Cardiac muscle cell (in vitro differentiated cells and primary cell): Measurements from ENCODE around the gene KLHL1. TPM values are rescaled to one million over a fixed set of nuclear protein-coding genes. Genes with fewer than 3 reads are reported as not detected.

Experiments used
- DNase-seq, 2 donors: peaks; one replicate each; pipeline versions ENCODE4 v3.0.0 to v3.0.0-alpha.2; 2010 to 2017; ENCODE audit warnings: low read depth in 1 of 2, low spot score in 1 of 2
- H3K27ac ChIP-seq: fragments of 200-600 bp; sonication (generic); 2 replicates; pipeline ENCODE4 v1.5.1; 2016
- H3K27me3 ChIP-seq: fragments of 200-600 bp; sonication (generic); 2 replicates; pipeline ENCODE4 v1.6.0; 2016; ENCODE audit warnings: control low read depth
- H3K36me3 ChIP-seq: fragments of 200-600 bp; sonication (generic); 2 replicates; pipeline ENCODE4 v1.5.1; 2016; ENCODE audit warnings: control low read depth
- H3K4me1 ChIP-seq: fragments of 200-600 bp; sonication (generic); 2 replicates; pipeline ENCODE4 v1.8.1; 2017; ENCODE audit warnings: low read depth, mild to moderate bottlenecking, mixed run types
- H3K4me3 ChIP-seq: fragments of 200-600 bp; sonication (generic); 2 replicates; pipeline ENCODE4 v1.5.1; 2016; ENCODE audit warnings: mild to moderate bottlenecking
- H3K9me3 ChIP-seq: fragments of 200-600 bp; sonication (generic); 2 replicates; pipeline ENCODE4 v1.5.1; 2017; ENCODE audit warnings: low read depth, mild to moderate bottlenecking, control low read depth
- polyA plus RNA-seq: library from polyadenylated mRNA; unstranded; fragments of >200 nt; fragmentation: Nextera tagmentation; extraction: Ambion mirVana; gene quantifications from 2 replicates; pipeline ENCODE4 v1.2.1, GENCODE V29; 2016
- total RNA-seq: library from RNA; depleted of rRNA; stranded (reverse); fragments of >200 nt; gene quantifications from 2 replicates; pipeline ENCODE4 v1.2.3, GENCODE V29; 2016
- TF ChIP-seq, protein P1 (sequence below): IDR thresholded peaks from 2 replicates; pipeline ENCODE4 v1.5.1; 2012; ENCODE audit warnings: low read depth, mild to moderate bottlenecking, low read length

The KLHL1 gene
- total and polyA plus RNA-seq, 2 experiments from 2014 or later: not detected

DNA sequence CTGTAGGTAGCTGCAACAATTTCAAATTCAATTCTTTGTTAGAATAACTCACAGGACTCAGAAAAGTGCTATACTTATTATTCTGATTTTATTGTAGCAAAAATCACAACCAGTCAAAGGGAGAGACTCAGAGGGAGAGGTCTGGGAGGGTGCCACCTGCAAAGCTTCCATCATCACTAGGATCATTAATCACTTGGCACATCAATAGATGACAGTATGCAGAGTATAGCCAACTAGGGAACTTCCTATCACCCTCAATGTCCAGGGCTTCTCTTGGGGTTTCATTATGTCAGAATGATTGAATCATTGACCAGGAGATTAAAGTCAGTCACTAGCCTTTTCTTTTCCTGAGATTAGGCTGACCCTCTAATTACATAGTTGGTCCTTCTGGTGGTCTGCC, 432.0 kb downstream of the KLHL1 start:
- H3K36me3 ChIP-seq: no peaks in the 10 kb centered on the region
- no peak overlapping the region for H3K27ac ChIP-seq
- H3K4me1 ChIP-seq: peaks cover 5% of the 10 kb centered on the region
- H3K4me3 ChIP-seq: no peak overlapping the region
- no peaks in the 10 kb centered on the region for H3K27me3 ChIP-seq
- H3K9me3 ChIP-seq: no peaks in the 10 kb centered on the region
- TF ChIP-seq, protein P1, sequence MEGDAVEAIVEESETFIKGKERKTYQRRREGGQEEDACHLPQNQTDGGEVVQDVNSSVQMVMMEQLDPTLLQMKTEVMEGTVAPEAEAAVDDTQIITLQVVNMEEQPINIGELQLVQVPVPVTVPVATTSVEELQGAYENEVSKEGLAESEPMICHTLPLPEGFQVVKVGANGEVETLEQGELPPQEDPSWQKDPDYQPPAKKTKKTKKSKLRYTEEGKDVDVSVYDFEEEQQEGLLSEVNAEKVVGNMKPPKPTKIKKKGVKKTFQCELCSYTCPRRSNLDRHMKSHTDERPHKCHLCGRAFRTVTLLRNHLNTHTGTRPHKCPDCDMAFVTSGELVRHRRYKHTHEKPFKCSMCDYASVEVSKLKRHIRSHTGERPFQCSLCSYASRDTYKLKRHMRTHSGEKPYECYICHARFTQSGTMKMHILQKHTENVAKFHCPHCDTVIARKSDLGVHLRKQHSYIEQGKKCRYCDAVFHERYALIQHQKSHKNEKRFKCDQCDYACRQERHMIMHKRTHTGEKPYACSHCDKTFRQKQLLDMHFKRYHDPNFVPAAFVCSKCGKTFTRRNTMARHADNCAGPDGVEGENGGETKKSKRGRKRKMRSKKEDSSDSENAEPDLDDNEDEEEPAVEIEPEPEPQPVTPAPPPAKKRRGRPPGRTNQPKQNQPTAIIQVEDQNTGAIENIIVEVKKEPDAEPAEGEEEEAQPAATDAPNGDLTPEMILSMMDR: no peak
- no peak for DNase-seq

DNA sequence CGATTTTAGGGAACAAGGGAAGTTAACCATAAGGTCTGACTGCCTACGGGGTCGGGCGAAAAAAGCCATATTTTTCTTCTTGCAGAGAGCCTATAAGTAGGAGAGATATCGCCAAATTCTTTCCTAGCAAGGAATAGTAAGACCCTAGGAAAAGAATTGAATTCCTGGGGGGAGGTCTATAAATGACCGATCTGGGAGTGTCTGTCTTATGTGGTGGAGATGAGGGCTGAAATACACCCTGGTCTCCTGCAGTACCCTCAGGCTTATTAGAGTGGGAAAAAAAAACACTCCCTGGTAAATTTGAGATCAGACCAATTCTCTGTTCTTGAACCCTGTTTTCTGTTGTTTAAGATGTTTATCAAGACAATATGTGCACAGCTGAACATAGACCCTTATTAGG, 448.1 kb downstream of the KLHL1 start:
- H3K4me1 ChIP-seq: no peaks in the 10 kb centered on the region
- H3K9me3 ChIP-seq: peaks cover 3% of the 10 kb centered on the region
- no peaks in the 10 kb centered on the region for H3K36me3 ChIP-seq
- H3K27me3 ChIP-seq: no peaks in the 10 kb centered on the region
- H3K4me3 ChIP-seq: no peak overlapping the region
- no peak for DNase-seq
- TF ChIP-seq, protein P1: no peak
- no peak overlapping the region for H3K27ac ChIP-seq

DNA sequence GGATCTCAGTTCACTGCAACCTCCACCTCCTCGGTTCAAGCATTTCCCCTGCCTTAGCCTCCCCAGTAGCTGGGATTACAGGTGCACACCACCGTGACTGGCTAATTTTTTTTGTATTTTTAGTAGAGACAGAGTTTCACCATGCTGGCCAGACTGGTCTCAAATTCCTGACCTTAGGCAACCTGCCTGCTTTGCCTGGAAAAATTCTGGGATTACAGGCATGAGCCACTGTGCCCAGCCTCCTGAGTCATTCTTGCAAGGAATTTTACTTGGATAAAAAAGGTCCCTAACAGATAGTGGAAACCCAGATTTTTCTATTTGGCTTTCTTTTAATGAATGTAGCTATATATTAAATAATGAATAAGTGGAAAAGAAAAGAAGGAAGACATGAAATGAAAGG, 450.6 kb downstream of the KLHL1 start:
- Histone ChIP-seq H3K27me3 (no peaks in the 10 kb centered on the region), H3K36me3 (no peaks in the 10 kb centered on the region), H3K9me3 (peaks cover 3% of the 10 kb centered on the region), H3K4me3 (no peak overlapping the region), H3K4me1 (no peaks in the 10 kb centered on the region), H3K27ac (no peak overlapping the region)
- no peak for DNase-seq
- TF ChIP-seq, protein P1: no peak

DNA sequence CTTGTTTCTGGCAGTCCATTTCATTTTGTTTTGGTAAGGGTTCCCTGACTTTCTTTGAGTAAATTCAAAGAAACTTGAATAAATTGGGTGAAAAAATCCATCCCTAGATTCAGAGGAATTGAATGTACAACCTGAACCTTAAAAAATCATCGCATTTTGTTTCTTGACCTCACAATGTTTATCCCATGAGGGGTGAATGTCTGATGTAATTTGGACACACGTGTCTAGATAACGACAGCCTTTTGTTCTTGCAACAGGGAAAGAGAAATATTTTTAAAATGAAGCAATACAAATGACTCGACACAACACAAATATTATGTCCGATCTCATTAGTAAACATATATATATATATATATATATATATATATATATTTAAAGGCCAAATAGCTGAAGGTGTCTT, 453.9 kb downstream of the KLHL1 start:
- no peak overlapping the region for H3K4me3 ChIP-seq
- no peaks in the 10 kb centered on the region for H3K27me3 ChIP-seq
- no peaks in the 10 kb centered on the region for H3K36me3 ChIP-seq
- H3K9me3 ChIP-seq: no peaks in the 10 kb centered on the region
- DNase-seq: no peak
- no peak overlapping the region for H3K27ac ChIP-seq
- no peaks in the 10 kb centered on the region for H3K4me1 ChIP-seq
- TF ChIP-seq, protein P1: no peak

Other genes with a start within 250 kb of the KLHL1 start
- gene ATXN8OS, start 626 bp downstream of the KLHL1 start, total RNA-seq: not detected in 2 replicates
- not detected in 2 replicates for gene ATXN8OS, start 626 bp downstream of the KLHL1 start, polyA plus RNA-seq